Measurements from ENCODE around the gene SGTA. TPM values are rescaled to one million over a fixed set of nuclear protein-coding genes. Genes with fewer than 3 reads are reported as not detected.

Gene SGTA
- total RNA-seq, 1 experiment from 2014 or later: 109 TPM

DNA sequence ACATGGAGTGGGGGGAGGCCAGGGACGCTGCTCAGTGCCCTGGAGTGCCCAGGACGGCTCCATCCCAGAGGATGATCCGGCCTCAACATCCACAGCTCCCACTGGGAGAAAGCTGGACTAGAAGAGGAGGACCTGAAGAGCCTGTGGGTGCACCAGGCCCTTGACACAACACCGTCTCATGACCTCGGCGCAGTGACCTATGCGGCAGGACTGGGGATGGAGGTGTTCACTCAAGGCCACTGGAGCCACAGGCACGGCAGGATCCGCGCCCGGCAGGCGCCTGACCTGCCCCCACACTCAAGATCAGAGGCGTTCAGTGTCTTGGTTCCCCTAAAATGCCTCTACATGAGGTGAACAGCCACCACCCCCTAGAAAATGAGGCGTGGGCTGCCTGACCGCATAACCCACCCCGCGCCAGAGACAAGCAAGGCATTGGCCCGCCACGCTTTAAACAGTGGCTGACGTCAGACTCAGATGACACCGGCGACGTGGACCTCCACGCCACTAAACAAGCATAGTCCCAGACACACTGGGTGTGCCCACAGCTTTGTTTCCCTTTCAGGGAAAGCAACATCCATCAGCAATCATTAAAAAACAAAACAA, 8.0 kb downstream of the SGTA start:
- no peak for DNase-seq (ENCODE audit: low read depth, low spot score)
- no TSS peak for BruUV-seq (replicated peaks)
- ChIA-PET CTCF (no interaction called here), POLR2A (no interaction called here), RAD21 (ENCODE audit: low non-redundant PET in 1 of 2, low total read pairs in 2 of 2, uncharacterized antibody in 2 of 2, unreplicated experiment in 2 of 2) (no interaction called here)
- TF ChIP-seq YY1 (IDR thresholded peaks at IDR 0.05; ENCODE audit: extremely low read depth, insufficient replicate concordance, low read depth, low read length): no peak
- TF ChIP-seq SP1 (IDR thresholded peaks at IDR 0.05; ENCODE audit: low read depth): no peak
- no peak for TF ChIP-seq SIN3A (IDR thresholded peaks at IDR 0.05; ENCODE audit: low read depth)
- TF ChIP-seq EZH2 (IDR thresholded peaks at IDR 0.05): no peak
- TF ChIP-seq, protein P1, sequence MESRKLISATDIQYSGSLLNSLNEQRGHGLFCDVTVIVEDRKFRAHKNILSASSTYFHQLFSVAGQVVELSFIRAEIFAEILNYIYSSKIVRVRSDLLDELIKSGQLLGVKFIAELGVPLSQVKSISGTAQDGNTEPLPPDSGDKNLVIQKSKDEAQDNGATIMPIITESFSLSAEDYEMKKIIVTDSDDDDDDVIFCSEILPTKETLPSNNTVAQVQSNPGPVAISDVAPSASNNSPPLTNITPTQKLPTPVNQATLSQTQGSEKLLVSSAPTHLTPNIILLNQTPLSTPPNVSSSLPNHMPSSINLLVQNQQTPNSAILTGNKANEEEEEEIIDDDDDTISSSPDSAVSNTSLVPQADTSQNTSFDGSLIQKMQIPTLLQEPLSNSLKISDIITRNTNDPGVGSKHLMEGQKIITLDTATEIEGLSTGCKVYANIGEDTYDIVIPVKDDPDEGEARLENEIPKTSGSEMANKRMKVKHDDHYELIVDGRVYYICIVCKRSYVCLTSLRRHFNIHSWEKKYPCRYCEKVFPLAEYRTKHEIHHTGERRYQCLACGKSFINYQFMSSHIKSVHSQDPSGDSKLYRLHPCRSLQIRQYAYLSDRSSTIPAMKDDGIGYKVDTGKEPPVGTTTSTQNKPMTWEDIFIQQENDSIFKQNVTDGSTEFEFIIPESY (IDR thresholded peaks at IDR 0.05; ENCODE audit: extremely low read depth, insufficient replicate concordance, low read length): no peak
- TF ChIP-seq, protein P2, sequence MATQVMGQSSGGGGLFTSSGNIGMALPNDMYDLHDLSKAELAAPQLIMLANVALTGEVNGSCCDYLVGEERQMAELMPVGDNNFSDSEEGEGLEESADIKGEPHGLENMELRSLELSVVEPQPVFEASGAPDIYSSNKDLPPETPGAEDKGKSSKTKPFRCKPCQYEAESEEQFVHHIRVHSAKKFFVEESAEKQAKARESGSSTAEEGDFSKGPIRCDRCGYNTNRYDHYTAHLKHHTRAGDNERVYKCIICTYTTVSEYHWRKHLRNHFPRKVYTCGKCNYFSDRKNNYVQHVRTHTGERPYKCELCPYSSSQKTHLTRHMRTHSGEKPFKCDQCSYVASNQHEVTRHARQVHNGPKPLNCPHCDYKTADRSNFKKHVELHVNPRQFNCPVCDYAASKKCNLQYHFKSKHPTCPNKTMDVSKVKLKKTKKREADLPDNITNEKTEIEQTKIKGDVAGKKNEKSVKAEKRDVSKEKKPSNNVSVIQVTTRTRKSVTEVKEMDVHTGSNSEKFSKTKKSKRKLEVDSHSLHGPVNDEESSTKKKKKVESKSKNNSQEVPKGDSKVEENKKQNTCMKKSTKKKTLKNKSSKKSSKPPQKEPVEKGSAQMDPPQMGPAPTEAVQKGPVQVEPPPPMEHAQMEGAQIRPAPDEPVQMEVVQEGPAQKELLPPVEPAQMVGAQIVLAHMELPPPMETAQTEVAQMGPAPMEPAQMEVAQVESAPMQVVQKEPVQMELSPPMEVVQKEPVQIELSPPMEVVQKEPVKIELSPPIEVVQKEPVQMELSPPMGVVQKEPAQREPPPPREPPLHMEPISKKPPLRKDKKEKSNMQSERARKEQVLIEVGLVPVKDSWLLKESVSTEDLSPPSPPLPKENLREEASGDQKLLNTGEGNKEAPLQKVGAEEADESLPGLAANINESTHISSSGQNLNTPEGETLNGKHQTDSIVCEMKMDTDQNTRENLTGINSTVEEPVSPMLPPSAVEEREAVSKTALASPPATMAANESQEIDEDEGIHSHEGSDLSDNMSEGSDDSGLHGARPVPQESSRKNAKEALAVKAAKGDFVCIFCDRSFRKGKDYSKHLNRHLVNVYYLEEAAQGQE (IDR thresholded peaks at IDR 0.05; ENCODE audit: low read depth): no peak
- Histone ChIP-seq H2AFZ (ENCODE audit: low read depth, low read length, poor library complexity, severe bottlenecking) (no peak overlapping the region), H3K36me3 (ENCODE audit: control insufficient read depth in 1 of 2, insufficient read depth in 2 of 2, low read length in 2 of 2) (peaks cover 5 to 28% of the 10 kb centered on the region in 2 experiments; a peak in 2 of 4 replicates), H3K9me2 (ENCODE audit: insufficient read depth) (no peaks in the 10 kb centered on the region), H3K4me1 (ENCODE audit: control insufficient read depth in 1 of 2, insufficient read depth in 2 of 2, low read length in 2 of 2) (no peaks in the 10 kb centered on the region), H3K27ac (ENCODE audit: low read depth, low read length) (no peak overlapping the region), H3K27me3 (ENCODE audit: insufficient read depth, low read length) (no peaks in the 10 kb centered on the region), H3K9ac (ENCODE audit: low read length) (no peak overlapping the region), H3K9me3 (ENCODE audit: control insufficient read depth in 1 of 2, insufficient read depth in 1 of 2, low read depth in 1 of 2, low read length in 2 of 2) (no peaks in the 10 kb centered on the region), H3K4me2 (ENCODE audit: low read length) (no peak overlapping the region), H4K20me1 (ENCODE audit: insufficient read depth) (no peaks in the 10 kb centered on the region; the same call in 1 of the 2 replicates), H3K79me2 (ENCODE audit: insufficient read depth, low read length) (peaks cover 90% of the 10 kb centered on the region), H3K4me3 (replicated peaks in 1 of 2; ENCODE audit: low read depth in 1 of 2, low read length in 2 of 2) (no peak overlapping the region)
- no peak for ATAC-seq
- intact Hi-C loops (cut with micrococcal nuclease): no loop called here

Measured in HCT116 (cell line).